MCF 10A (cell line): ENCODE measurements around the gene SHROOM3. TPM values are rescaled to one million over a fixed set of nuclear protein-coding genes. Genes with fewer than 3 reads are reported as not detected.

Source experiments
- BruUV-seq: library from RNA; stranded (reverse); fragments of 400-500 nt; replicated peaks from 2 replicates; lab custom pipeline; 2021; lab: Mats Ljungman, UMichigan
- CTCF ChIA-PET: fragments of 300-600 bp; sonication (Branson Sonifier 250); formaldehyde crosslinking; extraction: SDS; loops from one replicate; lab custom pipeline; 2021; ENCODE audit warnings: antibody characterized with exemption, inconsistent platforms; lab: Yijun Ruan, JAX
- POLR2A ChIA-PET: fragments of 300-600, 350-650 bp; sonication (Branson Sonifier 250); formaldehyde crosslinking; extraction: SDS; loops from one replicate; lab custom pipeline; 2020; ENCODE audit warnings: antibody characterized with exemption, inconsistent platforms; lab: Yijun Ruan, JAX
- DNase-seq: peaks from one replicate; pipeline ENCODE4 v3.0.0-alpha.2; 2018; ENCODE audit not compliant: unreplicated experiment
- H3K27ac Mint-ChIP-seq: one replicate; pipeline ENCODE4 v1.8.0; 2022; ENCODE audit warnings: mild to moderate bottlenecking, low read depth, mixed read lengths; ENCODE audit not compliant: unreplicated experiment
- H3K27me3 Mint-ChIP-seq: one replicate; pipeline ENCODE4 v1.8.0; 2022; ENCODE audit warnings: mixed read lengths; ENCODE audit not compliant: insufficient read depth, unreplicated experiment
- H3K36me3 Mint-ChIP-seq: one replicate; pipeline ENCODE4 v1.8.0; 2022; ENCODE audit warnings: mild to moderate bottlenecking, moderate library complexity, mixed read lengths; ENCODE audit not compliant: insufficient read depth, unreplicated experiment
- H3K4me1 Mint-ChIP-seq: one replicate; pipeline ENCODE4 v1.8.0; 2022; ENCODE audit warnings: mixed read lengths; ENCODE audit not compliant: insufficient read depth, unreplicated experiment
- H3K4me3 Mint-ChIP-seq: one replicate; pipeline ENCODE4 v1.8.0; 2022; ENCODE audit warnings: mild to moderate bottlenecking, moderate library complexity, mixed read lengths; ENCODE audit not compliant: unreplicated experiment
- H3K9me3 Mint-ChIP-seq: one replicate; pipeline ENCODE4 v1.8.0; 2022; ENCODE audit warnings: mixed read lengths; ENCODE audit not compliant: unreplicated experiment
- intact Hi-C: fragments of 100-400 bp; cut with micrococcal nuclease; formaldehyde crosslinking; loops from 2 replicates; pipeline ENCODE4 v1.14.1; 2022
- total RNA-seq: library from RNA; stranded (reverse); gene quantifications from 2 replicates; pipeline ENCODE4 v1.2.3, GENCODE V29; 2022
- TF ChIP-seq, protein P1 (sequence below): fragments of 200-600 bp; IDR thresholded peaks from one replicate; pipeline ENCODE4 v1.8.0; 2022; ENCODE audit warnings: antibody characterized with exemption, mild to moderate bottlenecking; ENCODE audit not compliant: unreplicated experiment

The SHROOM3 gene
- total RNA-seq, 1 experiment from 2014 or later, result 20.7 TPM

GRCh38 chr4:76705472-76705871 is 270.4 kb downstream of the SHROOM3 start:
- TF ChIP-seq, protein P1, sequence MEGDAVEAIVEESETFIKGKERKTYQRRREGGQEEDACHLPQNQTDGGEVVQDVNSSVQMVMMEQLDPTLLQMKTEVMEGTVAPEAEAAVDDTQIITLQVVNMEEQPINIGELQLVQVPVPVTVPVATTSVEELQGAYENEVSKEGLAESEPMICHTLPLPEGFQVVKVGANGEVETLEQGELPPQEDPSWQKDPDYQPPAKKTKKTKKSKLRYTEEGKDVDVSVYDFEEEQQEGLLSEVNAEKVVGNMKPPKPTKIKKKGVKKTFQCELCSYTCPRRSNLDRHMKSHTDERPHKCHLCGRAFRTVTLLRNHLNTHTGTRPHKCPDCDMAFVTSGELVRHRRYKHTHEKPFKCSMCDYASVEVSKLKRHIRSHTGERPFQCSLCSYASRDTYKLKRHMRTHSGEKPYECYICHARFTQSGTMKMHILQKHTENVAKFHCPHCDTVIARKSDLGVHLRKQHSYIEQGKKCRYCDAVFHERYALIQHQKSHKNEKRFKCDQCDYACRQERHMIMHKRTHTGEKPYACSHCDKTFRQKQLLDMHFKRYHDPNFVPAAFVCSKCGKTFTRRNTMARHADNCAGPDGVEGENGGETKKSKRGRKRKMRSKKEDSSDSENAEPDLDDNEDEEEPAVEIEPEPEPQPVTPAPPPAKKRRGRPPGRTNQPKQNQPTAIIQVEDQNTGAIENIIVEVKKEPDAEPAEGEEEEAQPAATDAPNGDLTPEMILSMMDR, result no peak
- BruUV-seq, result no TSS peak
- ChIA-PET CTCF (interaction anchor here (0.6 kb wide), 1 partner anchor 1058 kb away, joined by 3 read pairs; no protein-coding TSS in a partner anchor), POLR2A (interaction anchor here (0.8 to 8.1 kb wide), 5 partner anchors 10 to 25 kb away, joined by 4 to 86 read pairs (median 4); no protein-coding TSS in a partner anchor)
- H3K4me3 Mint-ChIP-seq, result peak overlapping the region; percentile 24
- no peak for DNase-seq
- H3K9me3 Mint-ChIP-seq, result no peaks in the 10 kb centered on the region
- peak overlapping the region; percentile 82 for H3K27ac Mint-ChIP-seq
- peaks cover 7% of the 10 kb centered on the region for H3K36me3 Mint-ChIP-seq
- H3K27me3 Mint-ChIP-seq, result no peaks in the 10 kb centered on the region
- intact Hi-C loops, result no loop called here
- peaks cover 49% of the 10 kb centered on the region for H3K4me1 Mint-ChIP-seq

DNA sequence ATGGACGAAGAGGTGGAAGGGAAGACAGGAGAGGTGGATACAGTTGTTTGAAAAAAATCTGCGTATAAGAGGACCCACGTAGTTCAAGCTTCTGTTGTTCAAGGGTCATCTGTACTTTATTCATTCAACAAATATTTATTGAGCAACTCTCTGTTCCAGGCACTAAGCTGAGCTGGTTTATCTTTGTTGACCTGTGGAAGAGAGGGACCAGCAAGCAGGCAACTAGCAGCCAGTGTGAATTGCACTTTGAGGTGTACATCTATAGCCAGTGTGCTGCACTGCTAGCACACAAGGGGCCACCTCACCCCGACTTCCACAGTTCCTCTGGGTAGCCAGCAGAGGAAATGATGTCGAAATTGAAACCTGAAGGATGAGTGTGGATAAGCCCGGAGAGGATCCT is 271.6 kb downstream of the SHROOM3 start:
- ChIA-PET CTCF (interaction anchor here (0.6 kb wide), 2 partner anchors 163 to 447 kb away, joined by 4 to 7 read pairs; no protein-coding TSS in a partner anchor), POLR2A (interaction anchor here (1.5 to 8.1 kb wide), 2 partner anchors 17 to 18 kb away, joined by 4 to 86 read pairs; no protein-coding TSS in a partner anchor)
- Mint-ChIP-seq H3K4me3 (no peak overlapping the region), H3K36me3 (peaks cover 18% of the 10 kb centered on the region), H3K4me1 (peaks cover 45% of the 10 kb centered on the region), H3K9me3 (no peaks in the 10 kb centered on the region), H3K27me3 (no peaks in the 10 kb centered on the region), H3K27ac (peak overlapping the region; percentile 82)
- no TSS peak for BruUV-seq
- DNase-seq, result peak; percentile 46
- intact Hi-C loops, result no loop called here
- TF ChIP-seq, protein P1, result no peak

- no peaks in the 10 kb centered on the region for H3K9me3 Mint-ChIP-seq
- TF ChIP-seq, protein P1, result no peak
- ChIA-PET POLR2A (interaction anchor here (0.7 kb wide), 1 partner anchor 18 kb away, joined by 4 read pairs; no protein-coding TSS in a partner anchor), CTCF (interaction anchor here (0.7 kb wide), 1 partner anchor 237 kb away, joined by 3 read pairs; no protein-coding TSS in a partner anchor)
- peaks cover 28% of the 10 kb centered on the region for H3K36me3 Mint-ChIP-seq
- no peak overlapping the region for H3K4me3 Mint-ChIP-seq
- no TSS peak for BruUV-seq
- no peak for DNase-seq
- no peak overlapping the region for H3K27ac Mint-ChIP-seq
- H3K4me1 Mint-ChIP-seq, result peaks cover 37% of the 10 kb centered on the region
- intact Hi-C loops, result no loop called here
- no peaks in the 10 kb centered on the region for H3K27me3 Mint-ChIP-seq
These were observed 274.1 kb downstream of the SHROOM3 start for GRCh38 chr4:76708971-76709771.

DNA sequence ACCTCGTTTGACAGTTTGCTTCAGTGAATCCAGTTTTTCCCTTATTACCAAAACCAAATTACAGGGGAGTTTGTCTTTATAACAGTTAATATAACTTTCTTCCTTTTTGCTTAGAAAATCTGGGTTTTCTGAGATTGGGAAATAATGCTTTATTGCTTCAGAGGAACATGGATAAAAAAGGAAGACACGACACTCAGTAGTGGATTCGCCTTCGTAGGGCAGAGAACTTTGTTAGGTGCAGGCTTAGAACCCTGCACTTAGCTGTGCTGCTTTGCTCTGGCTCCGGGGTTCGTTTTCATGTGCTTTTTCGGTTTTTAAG is 274.7 kb downstream of the SHROOM3 start:
- CTCF ChIA-PET, result interaction anchor here (1.1 kb wide), 1 partner anchor 119 kb away, joined by 3 read pairs; no protein-coding TSS in a partner anchor
- H3K4me3 Mint-ChIP-seq, result no peak overlapping the region
- BruUV-seq, result no TSS peak
- H3K9me3 Mint-ChIP-seq, result no peaks in the 10 kb centered on the region
- peaks cover 35% of the 10 kb centered on the region for H3K4me1 Mint-ChIP-seq
- peaks cover 30% of the 10 kb centered on the region for H3K36me3 Mint-ChIP-seq
- H3K27me3 Mint-ChIP-seq, result no peaks in the 10 kb centered on the region
- no peak for DNase-seq
- TF ChIP-seq, protein P1, result no peak
- H3K27ac Mint-ChIP-seq, result peak overlapping the region; percentile 27
- intact Hi-C loops, result no loop called here
- POLR2A ChIA-PET, result no interaction called here
